GM18499 (cell line): ENCODE measurements around the gene AGAP3.

Experiments used
- ATAC-seq: cut with Tn5 transposase; IDR thresholded peaks from one replicate; pipeline ENCODE4 v1.9.1; 2021; ENCODE audit warnings: moderate number of reproducible peaks; ENCODE audit not compliant: insufficient read depth, unreplicated experiment

The AGAP3 gene

DNA sequence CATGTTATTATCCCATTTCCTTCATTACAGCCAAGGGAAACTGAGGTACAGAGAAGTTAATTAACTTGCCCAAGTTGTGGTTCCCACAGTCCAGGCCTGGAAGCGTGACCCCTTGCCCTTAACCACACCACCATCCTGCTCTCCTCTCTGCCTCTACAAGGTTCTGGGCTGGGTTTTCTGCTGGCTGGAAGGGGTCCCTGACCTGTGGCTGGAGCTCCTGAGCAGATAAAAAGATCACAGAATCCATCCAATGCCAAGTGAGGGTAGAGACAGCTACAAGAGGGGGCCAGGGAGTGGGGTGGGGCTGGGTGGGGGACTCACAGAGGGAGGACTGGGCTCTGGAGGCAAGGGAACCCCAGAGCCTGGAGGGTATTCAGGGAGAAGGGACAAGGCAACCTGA lies 91.0 kb downstream of the AGAP3 start:
- no peak for ATAC-seq

DNA sequence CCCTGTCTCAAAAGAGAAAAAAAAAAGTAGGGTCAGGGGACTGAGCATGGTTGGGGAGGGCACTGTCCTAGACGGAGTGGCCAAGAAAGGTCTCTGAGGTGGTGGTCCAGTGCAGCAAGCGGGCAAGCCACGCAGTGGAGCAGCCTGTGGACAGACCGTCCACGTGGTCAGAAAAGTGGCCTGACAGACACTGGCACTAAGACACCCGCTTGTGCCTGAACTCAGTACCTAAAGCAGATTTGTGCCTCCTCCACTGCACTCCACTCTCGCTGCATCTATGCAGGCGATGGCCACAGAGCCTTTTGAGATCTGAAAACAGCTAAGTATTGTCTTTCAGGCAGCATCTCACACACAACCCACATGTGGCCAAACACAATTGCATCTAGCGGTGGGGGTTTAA lies 92.0 kb downstream of the AGAP3 start:
- no peak for ATAC-seq

DNA sequence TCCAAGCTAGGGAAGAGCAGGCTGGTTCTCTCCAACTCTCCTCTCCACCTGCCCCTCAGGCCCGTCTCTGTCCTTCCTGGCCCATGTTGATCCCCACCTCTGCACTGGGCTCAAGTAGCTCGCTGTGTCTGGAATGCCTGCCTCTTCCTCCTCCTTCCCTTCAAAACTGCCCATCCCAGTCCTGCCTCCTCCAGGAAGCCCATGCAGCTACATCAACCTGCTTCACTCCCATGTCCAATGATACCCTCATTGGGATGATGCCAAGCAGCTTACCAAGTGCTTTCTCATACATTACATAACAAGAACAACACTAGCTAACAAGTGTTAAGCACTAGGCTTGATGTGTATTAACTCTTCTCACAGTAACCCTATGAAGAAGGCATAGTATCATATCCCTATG lies 92.6 kb downstream of the AGAP3 start:
- ATAC-seq = no peak

DNA sequence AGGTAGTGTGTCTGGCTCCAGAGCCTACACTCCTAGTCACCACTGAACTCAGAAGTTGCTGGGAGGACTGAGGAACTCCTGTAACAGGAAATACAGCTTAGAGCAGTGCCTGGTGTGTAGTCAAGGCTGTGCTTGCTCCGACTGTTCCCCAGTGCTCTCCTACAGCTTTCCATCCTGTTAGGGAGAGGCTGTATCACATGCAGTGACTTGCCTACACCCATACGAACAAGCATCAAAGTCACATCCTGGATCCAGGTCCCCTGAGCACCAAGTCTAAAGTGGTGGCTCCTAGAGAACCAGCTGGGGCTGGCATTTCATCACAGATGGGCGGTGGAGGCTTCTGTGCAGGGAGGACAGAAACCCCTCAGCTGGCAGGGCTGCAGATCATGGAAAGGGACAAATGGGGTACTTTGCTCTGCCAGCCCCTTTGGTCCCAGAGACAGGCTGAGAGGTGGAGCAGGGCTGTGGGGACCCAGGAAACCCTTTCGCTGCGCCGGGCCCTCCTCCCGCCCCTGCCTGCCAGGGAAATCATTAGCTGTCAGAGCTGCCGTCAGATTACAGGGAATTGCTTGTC lies 93.1 kb downstream of the AGAP3 start:
- ATAC-seq = no peak

DNA sequence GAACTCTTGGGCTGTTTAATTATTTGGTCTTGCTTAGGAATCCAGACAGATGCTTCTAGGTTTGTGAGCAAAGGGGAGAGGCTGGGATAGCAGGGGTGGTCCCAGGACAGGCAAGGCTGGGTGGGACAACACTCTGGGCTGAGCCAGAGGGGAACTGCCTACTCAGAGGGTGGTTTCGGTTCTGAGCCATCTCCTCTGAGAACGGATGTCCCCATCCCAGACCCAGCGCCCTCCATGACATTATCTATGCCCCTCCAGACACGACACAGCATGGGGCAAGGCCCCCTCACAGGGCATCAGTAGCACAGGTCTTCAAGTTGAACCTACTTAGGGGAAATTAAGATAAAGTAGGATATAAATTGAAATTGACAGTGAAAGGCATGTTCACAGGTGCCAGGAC lies 93.7 kb downstream of the AGAP3 start:
- ATAC-seq = no peak

DNA sequence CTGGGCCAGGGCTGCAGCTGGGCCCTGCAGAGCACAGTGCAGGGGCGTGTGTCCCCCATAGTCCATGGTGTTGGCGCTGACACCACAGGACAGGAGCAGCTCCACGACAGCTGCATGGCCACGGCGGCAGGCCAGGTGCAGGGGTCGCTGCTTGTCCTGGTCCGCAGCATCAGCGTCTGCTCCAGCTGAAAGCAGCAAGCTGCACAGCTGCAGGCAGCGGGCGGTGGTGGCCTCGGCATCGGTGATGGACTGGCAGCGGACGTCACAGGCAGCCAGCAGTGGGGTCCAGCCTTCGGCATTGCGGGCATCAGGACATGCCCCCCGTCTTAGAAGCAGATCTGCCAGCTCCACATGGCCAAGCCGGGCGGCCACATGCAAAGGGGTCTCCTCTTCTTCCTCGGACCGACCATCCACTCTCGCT lies 94.7 kb downstream of the AGAP3 start:
- no peak for ATAC-seq

DNA sequence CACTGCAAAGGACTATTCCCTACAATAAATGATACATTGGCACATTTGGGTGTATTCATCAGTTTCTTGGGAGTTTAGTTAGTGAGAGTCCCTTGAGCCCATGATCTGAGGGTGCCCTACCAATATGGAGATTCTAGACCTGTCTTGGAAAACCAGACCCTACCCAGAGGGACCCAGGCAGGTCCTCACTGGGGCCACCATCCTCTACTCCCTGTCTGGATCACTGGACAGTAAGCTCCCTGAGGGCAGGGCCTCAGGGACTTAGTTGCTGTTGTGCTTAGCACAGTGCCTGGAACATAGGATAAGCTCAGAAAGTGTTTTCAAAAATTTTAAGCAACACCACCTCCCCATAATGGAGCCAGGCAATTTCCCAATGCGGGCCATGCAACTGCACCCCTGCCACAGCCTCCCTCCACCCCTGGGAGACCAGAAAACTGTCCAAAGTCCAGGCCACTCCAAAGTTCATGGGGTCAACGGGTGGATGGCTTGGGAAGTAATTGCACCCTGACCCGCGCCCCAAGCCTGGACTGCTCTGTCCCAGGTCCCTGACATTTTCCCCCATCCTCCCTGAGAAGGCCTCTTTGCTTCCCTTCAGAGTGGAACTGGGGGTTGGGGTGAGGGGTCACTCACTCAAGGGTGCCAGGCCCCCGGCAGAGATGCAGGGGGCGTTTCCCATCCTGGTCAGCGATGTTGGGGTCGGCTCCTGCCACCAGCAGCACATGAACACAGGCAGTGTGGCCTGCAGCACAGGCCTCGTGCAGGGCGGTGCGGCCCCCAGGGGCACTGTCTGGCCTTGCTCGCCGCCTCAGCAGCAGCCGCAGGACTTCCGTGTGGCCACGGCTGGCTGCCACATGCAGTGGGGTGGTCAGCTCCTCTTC lies 99.7 kb downstream of the AGAP3 start:
- no peak for ATAC-seq

DNA sequence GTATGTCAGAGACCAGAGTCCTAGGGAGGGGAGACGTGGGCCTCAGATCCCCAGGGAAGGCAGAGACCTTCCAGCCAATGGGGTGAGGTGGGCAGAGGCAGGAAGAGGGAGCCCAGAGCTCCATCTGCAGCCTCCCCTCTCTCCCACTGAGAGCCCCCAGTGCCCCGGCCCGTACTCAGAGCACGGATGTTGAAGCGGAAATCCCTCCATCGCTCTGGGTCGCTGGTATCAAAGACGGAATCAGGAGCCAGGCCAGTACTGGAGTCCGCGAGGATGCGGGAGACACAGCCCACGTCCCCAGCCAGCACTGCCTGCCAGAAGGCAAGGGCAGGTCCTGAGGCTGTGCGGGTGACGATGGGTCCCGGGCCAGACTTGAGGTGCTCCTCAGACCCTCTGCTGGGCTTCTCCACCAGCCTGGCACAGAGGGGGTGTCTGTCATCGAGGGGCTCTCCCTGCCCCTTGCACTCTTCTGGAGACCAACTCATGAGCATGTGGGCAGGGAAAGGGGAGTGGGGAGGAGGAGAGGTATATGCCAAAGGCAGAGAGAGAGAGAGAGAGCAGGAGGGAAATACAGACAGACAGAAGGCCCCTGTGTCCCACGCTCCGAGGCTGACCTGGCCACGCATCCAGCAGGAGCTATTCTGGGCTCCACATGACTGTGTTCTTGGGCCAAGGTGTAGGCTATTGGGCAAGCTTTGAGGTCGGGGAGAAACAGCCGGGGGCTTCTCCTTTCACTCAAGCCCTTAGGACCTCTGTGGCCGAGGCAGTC lies 100.5 kb downstream of the AGAP3 start, which contains the start of gene ASB10:
Gene ASB10, minus strand, starts transcription at position 611 of the 769 bp plus-strand sequence. Its CDS starts 120 bp downstream, at position 491.
- ATAC-seq = no peak

DNA sequence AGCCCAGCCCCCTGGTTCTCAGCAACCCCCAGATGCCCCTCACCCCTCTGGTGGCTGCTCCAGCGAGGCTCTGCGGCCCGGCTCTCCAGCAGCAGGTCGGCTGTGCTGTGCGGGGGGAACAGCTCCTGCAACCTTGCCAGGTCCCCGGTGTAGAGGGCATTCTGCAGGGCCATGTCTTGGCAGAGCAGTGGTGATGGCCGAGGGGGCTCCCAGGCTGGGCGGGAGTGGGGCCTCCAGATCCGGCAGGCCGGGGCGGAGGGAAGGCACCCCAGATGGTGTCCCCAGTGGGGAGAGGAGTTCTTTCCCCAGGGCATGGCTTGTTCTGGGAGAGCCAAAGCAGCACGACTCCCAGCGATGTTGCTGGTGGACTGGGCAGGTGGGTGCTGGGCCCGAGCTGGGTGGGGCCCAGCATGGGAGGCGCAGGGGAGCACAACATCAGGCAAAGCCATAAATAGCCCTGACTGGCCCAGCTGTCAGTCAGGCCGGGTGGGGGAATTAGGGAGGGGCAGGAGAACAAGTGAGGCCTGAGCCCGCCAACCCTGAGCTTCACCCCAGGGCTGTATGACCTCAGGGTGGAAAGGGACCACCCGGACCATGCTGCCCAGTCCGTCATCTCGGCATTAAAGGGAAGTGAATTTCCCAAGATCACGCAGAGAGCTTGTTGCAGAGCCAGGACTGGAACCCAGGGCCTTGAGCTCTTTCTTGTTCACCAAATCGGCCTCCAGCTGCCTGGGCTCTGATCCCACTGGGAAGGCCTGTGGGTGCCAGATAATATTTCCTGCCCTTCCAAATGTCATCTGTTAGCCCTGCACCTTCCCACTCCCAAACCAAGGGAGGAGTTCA lies 101.4 kb downstream of the AGAP3 start:
- no peak for ATAC-seq

DNA sequence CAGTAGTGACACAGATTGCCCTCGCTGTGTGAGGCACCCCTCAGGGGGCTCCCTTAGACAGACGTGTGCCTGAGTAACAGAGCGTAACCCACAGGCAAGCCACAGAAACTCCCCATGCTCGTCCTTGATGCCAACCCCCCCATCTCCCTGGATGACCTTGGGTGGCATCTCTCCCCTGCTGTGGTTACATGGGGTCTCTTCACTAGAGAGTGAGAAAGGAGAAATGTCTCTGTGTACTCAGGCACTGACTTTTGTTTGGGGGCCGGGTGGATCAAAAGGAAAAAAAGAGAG lies 101.9 kb downstream of the AGAP3 start:
- ATAC-seq = no peak

DNA sequence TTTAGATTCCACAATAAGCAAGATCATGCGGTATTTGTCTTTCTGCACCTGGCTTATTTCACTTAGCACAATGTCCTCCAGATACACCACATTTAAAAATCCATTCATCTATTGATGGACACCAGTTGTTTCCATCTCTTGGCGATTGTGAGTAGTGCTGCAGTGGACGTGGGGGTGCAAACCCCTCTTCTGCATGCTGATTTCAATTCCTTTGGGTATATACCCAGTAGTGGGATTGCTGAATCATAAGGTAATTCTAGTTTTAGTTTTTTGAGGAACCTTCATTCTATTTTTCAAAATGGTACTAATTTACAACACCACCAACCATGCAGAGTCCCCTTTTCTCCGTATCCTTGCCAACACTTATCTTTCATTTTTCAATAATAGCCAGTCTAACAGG lies 102.8 kb downstream of the AGAP3 start:
- ATAC-seq = no peak

DNA sequence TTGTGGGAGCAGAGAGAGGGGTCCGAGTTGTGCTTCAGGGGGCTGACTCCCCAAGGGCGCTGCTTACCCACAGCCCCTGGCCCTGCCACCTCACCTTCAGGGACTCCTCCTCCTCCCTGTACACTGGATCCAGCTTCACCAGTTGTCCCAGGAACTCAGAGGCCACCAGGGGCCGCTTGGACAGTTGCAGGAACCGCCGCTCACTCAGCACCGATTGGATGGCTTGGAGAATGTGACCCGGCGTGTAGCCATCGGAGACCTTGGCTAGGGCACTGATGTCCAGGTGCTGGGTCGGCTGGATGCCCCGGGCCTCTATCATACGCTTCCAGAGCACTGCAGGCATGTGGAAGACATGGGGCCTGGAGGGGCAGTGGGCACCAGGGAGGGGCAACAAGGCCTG lies 105.3 kb downstream of the AGAP3 start:
- no peak for ATAC-seq

DNA sequence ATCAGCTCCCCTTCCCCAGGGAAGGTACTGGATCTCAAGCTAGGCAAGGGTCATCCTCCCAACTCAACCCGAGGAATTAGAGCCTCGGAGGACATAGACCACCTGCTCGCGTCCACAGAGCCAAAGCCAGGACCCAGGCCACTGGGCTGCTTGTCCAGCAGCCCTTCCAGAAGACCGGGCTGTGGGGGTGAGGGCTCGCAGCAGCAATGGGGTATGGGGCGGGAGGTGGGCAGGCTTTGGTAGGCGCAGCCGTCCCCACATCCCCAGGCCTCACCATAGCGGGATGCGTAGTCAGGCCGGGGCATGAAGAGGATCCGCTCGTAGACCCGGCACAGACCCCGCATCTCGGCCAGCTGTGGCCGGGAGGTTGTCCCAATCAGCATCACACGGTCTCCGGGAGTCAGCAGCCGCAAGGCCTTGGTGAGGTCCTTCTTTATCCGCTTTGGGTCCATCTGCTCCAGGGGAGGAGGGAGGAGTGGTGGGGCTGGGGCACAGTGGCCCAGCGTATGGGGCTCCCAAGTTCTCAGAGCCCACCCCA lies 105.8 kb downstream of the AGAP3 start:
- ATAC-seq = no peak

DNA sequence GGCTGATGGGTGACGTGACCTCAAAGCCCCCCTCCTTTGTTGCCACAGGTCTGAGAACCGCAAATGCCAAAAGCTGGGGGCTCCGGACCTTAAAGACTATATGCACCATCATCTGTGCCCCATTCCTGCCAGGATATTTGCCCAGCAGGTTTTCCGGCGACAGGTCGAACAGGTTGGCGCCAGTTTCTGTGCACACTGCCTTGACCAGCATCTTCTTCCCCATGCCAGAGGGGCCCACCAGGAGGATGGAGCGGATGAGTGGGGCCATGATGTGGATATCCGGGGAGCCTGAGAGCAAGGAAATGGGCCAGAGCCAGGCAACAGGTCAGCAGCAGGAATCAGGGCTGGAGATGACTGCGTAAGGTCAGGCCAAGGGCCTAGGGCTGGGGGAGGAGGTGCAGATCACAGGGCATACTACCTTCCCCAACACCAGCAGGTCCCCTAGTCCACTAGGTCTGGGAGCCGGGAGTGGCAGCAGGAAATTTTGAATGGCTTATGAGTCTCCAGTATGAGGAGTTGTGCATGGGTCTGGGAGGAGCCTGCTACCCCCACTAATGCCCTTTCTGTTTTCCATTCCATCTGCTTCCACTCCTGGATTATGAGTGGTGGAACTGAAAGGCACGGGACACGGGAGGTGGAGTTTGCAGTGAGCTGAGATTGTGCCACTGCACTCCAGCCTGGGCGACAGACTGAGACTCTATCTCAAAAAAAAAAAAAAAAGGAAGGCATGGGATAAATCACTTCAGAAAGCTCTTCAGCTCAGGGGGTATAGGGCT lies 107.1 kb downstream of the AGAP3 start:
- no peak for ATAC-seq
